Ramos (cell line): ENCODE data around the gene CEP120.

Experiments used
- in situ Hi-C: fragments of 300-500 bp; cut with MboI; formaldehyde crosslinking; loops from one replicate; pipeline ENCODE4 v1.14.3; 2022; ENCODE audit warnings: low sequenced_read_pairs; ENCODE audit not compliant: unreplicated experiment

CEP120 gene

GRCh38 chr5:123398058-123398733, 25.0 kb downstream of the CEP120 start:
- in situ Hi-C loops: no loop called here

GRCh38 chr5:123397538-123397937, 25.7 kb downstream of the CEP120 start:
- in situ Hi-C loops: no loop called here

GRCh38 chr5:123391009-123391408, 32.2 kb downstream of the CEP120 start:
- in situ Hi-C loops: no loop called here

GRCh38 chr5:123389794-123390193, 33.4 kb downstream of the CEP120 start:
- in situ Hi-C loops: no loop called here

GRCh38 chr5:123387313-123387712, 35.9 kb downstream of the CEP120 start:
- in situ Hi-C loops: no loop called here

- in situ Hi-C loops: no loop called here
Observed at GRCh38 chr5:123382252-123382651, 41.0 kb downstream of the CEP120 start.

- in situ Hi-C loops: no loop called here
Observed at GRCh38 chr5:123371575-123372179, 51.5 kb downstream of the CEP120 start.

GRCh38 chr5:123369371-123369968, 53.7 kb downstream of the CEP120 start:
- in situ Hi-C loops: no loop called here

- in situ Hi-C loops: no loop called here
Observed at GRCh38 chr5:123367739-123368138, 55.5 kb downstream of the CEP120 start.

- in situ Hi-C loops: no loop called here
Observed at GRCh38 chr5:123365156-123365555, 58.0 kb downstream of the CEP120 start.

- in situ Hi-C loops: no loop called here
Observed at GRCh38 chr5:123364441-123365155, 58.6 kb downstream of the CEP120 start.

- in situ Hi-C loops: no loop called here
Observed at GRCh38 chr5:123360910-123361309, 62.3 kb downstream of the CEP120 start.

- in situ Hi-C loops: no loop called here
Observed at GRCh38 chr5:123360201-123360571, 63.0 kb downstream of the CEP120 start.

GRCh38 chr5:123359454-123360200, 63.6 kb downstream of the CEP120 start:
- in situ Hi-C loops: no loop called here

GRCh38 chr5:123358751-123359150, 64.5 kb downstream of the CEP120 start:
- in situ Hi-C loops: no loop called here

GRCh38 chr5:123358304-123358703, 64.9 kb downstream of the CEP120 start:
- in situ Hi-C loops: no loop called here

GRCh38 chr5:123351820-123352219, 71.4 kb downstream of the CEP120 start:
- in situ Hi-C loops: no loop called here

- in situ Hi-C loops: no loop called here
Observed at GRCh38 chr5:123351240-123351639, 72.0 kb downstream of the CEP120 start.

GRCh38 chr5:123350742-123351141, 72.5 kb downstream of the CEP120 start:
- in situ Hi-C loops: no loop called here

- in situ Hi-C loops: no loop called here
Observed at GRCh38 chr5:123344816-123345426, 78.3 kb downstream of the CEP120 start.
